ENCODE data around the gene STAMBP.

GRCh38 chr2:73827018-73827417 is 1.7 kb upstream of the STAMBP start:
- TF ChIP-seq CTCF (conservative IDR thresholded peaks at IDR 0.05 in 1 of 2, IDR thresholded peaks at IDR 0.05 in 1 of 2; ENCODE audit: low read depth in 1 of 2, low read length in 2 of 2), result peak; percentile 38 to 39
- TF ChIP-seq EZH2 (IDR thresholded peaks at IDR 0.05; ENCODE audit: low read length, missing control alignments), result no peak
